Left hindlimb (tissue), 1 donor: ENCODE data around the gene PREX1.
A peak's percentile ranks its signal among the peaks of the same experiment; 100 is the strongest.

Experiments
- DNase-seq: peaks from one replicate; pipeline ENCODE4 v3.0.0-alpha.2; 2018

Gene PREX1

DNA sequence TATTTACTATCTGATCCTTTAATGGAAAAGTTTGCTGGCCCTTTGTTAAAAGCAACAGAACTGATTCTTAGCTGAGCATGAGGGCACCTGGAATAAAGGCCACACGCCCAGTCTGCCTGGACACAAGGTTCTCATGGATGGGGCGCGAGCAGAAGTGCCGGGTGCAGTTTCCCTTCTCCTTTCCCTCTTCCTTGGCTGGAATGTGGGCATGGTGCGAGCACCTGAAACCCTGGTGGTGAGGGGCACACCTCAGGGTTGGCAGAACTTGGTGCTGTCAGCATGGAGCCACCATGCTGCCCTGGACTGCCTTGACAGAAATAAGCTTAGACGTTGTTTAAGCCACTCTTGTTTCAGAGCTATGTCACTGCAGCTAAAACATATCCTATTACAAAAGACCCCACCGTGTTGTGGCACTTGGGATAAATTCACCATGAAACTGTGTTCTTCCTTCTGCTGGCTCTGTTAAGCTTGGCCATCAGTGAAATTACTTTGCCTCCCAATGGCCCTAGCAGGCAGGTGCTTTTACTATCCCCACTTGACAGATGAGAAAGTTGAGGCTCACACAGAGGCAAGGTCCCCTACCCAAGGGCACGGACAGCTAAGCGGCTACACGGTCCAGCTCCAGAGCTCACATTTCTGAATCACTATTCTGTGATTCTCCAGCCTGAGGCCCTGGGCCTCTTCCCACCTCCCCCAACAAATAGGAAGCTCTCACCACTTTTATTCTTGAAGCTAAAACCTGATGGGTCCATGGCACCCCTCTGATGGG is 115.9 kb downstream of the PREX1 start:
- DNase-seq, result peak; percentile 8

DNA sequence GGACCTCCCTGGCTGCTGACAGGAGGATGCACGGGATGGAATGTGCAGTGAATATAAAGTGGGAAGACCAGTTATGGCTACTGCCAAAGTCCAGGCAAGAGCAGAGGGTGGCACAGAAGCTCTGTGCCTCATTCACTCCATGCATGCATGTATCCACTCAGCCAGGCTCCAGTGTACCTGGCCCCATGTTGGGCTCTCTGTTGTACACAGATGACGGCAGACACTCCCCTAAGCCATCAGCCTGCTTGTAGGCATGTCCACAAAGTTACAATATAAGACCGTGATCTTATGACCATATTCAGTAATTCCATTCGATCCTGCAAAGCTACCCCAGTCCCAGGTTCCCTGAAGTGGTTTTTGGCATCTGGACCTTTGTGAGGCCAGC is 116.8 kb downstream of the PREX1 start:
- DNase-seq, result peak; percentile 3

DNA sequence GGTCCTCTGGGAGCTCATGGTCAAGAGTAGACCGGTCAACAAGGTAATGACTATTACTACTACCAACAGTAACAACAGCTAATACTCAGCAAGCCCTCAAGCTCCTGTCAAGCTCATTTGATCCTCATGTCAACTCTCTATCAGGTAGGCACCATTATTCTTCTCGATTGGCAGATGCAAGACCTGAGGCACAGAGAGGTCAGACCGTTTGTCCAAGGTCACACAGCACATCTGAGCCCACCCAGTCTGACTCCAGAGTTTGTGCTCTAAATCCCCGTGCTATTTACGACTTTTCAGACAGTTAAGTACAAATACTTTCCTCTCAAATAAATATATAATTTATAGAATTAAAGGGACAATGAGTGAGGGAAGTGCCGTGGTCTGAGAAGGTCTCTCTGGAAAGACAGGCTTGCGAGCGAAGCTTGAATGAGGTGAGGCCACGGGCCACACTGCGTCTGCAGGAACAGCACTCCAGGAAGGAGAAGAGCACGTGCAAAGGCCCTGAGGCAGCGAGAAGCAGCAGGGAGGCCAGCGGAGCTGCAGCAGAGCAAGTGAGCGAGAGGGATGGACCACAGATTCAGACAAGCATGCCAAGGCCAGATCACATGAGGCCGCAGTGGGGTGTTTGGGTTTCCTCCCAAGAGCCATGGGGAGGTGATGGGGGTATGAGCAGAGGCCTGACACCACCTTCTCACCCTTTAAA is 117.3 kb downstream of the PREX1 start:
- DNase-seq, result peak; percentile 4

DNA sequence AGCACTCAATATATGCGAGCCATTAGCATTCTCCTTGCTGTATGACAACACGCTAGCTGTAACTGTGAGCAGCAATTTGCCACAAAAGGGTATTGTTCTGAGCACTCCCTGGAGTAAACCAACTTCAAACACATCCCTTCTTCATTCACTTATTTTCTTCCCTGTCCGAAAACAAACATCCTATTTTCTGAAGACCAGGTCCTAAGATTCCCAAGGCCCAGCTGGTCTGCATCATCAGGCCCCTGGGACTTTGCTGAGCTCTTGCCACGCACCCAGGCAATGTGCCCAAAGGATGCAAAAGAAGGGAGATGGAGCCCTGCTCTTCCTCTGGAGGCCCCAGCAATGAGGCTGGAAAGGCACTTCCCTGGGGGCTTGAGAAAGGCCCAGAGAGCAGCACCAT is 118.1 kb downstream of the PREX1 start:
- DNase-seq, result peak; percentile 13

DNA sequence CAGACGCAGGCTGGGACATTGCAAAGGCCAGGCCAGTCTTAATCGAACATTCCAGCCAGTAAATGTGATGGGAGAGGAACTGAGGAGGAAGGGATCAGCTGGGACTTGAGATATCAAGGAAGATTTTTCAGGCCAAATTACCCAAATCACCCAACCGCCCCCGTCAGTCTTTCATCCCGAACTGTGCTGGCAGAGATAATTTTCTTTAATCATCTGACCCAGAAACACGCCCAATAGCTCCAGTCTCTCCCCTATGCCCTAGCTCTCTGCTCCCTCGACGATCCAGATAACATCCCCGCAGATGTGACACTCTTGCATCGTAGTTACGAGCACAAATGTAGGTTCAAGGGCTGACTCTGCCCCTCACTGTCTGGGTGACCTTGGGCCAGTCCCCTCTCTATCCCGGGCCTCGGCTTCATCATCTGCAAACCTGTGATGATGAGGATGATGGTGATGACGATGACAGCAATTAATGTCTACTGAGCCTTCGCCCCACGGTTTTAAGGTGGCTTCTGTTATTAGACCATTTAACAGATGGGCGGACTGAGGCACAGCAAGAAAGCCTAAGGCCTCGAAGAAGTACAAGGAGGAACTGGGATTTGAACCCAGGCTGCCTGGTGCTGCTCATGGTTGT is 118.6 kb downstream of the PREX1 start:
- DNase-seq, result peak; percentile 10

DNA sequence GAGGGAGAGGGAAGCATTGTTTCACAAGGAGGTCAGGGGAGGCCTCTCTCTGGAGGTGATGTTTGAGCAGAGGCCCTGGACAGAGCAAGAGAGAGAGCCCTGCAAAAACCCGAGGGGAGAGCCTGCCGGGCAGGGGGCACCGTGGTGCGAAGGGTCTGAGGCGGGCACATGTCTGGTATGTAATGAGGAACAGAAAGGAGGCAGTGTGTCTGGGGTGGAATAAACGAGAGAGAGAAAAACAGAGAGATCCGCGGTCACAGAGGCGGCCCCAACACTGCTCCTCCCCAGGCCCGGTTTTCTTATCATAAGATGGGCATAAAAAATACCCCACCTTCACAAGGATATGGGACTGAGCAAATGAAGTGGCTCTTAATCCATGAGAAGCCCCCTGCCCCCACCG is 119.2 kb downstream of the PREX1 start:
- peak; percentile 20 for DNase-seq

DNA sequence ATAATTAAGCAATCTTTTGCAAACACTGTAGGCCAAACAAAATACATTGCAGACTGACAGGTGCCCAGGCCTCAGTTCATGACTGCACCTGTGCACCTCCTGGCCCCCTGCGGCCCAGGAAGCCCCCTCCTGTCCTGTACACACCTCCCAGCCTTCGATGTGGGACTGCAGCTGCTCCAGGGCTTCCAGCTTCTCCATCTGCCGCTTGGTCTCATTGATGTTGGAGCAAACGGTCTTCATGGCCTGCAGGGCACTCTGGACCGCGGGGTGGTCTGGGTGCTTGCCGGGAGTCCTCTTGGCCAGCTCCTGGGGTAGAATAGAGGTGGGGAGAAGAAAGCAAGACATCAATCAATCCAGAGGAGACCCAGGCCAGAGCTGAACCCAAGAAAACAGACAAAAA is 119.7 kb downstream of the PREX1 start:
- DNase-seq, result peak; percentile 15

DNA sequence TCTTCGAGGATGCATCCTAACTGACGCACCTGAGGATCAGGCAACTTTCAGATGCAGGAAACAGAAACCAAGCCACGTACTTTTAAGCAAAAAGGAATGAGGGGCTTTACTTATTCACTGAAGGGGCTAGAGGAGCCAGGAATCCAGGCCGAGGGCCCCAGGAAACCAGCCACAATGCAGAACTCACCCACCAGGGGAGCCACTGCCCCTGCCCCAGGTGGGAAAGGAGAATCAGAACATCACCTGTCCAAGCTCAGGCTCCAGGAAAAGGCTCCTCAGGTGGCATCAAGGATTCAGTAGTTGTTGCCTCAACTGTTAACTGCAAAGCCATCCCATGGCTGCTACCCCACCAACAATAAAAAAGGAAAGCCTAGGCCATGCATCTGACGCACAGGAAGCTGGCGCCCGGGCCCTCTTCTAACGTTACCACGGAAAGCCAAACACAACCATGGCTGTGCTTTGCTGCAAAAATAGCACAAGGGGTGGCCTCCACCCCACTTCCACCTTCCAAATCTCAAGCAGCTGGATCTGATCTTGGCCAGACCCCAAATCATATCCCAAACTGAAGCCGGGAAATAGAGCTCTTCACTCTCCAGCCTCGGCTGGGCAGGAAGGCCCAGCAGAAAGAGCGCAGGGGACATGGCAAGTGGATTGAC is 121.0 kb downstream of the PREX1 start:
- DNase-seq, result peak; percentile 65

DNA sequence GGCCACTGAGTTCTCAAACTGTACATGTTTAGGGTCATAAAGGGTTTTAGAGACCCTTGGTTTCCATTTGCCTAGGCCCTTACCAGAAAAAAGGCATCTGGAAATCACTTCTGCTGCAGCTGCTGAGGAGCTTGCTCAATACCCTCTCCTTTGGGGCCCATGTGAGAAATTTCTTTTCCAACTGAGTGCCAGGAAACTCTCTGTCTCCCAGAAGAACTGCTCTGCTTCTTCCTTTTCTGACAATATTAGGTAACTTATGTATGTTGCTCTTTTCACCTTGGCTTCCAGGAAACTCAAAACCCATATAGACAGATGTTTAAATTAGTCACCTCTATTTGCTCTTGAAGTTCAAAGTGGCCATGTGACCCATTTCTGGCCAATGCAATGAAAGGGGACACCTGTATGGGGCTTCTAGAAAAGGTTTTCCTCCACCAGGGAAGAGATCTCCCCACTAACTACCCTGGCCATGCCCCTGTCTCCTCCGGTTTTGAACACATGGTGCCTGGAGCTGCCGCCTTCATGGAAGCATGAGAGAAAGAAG is 121.6 kb downstream of the PREX1 start:
- DNase-seq, result peak; percentile 38

DNA sequence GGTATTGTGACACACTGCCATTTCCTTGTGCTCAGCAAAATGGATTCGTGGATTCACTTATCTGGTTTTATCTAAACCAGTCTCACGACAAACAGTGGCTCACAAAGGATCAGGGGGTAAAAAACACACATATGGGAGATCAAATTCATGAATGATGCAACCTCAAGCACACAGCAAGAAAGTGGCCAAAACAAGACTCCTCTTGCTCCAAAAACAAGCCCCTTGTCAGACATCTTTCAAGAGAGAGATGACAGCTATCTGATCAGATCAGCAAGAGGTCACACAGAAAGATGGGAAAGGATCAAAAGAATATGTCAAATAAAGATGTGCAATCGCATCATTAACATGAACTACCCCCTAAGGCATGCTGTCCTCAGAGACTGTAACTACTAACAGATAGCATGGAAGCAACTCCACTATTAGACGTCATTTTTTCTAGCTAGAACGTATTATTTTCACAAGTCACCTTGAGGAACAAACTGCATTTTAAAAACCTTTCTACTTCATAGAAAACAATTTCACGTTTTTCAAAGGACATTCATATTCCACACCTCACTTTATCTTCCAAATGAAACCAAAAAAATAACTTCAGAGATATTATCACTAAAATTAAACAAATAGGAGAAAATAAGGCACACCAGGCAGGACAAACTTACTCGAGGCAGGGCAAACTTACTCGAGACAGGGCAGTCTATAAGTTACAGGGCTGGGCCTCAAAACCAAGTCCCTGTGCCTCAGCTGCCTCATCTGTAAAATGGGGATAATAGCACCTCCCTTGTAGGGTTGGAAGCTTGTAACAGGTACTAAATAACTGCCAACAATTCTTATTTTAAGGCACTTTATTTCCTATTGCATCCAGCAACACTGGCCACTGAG is 122.3 kb downstream of the PREX1 start:
- no peak for DNase-seq

DNA sequence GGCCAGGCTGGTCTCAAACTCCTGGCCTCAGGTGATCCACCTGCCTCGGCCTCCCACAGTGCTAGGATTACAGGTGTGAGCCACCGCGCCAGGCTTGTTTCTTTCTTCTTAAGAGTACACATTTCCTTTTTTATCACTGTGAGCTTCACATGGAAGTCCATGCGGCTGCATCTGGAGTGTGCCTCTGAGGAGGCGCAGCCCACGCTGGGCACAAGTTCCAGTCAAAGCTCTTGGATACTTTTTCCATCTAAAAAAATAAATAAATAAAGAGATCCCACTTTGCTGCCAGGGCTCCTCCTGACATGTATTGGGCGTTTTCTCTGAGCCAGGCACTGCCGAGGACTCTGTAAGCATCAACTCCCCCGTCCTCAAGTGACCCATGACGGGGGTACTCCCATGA is 123.0 kb downstream of the PREX1 start:
- peak; percentile 13 for DNase-seq

DNA sequence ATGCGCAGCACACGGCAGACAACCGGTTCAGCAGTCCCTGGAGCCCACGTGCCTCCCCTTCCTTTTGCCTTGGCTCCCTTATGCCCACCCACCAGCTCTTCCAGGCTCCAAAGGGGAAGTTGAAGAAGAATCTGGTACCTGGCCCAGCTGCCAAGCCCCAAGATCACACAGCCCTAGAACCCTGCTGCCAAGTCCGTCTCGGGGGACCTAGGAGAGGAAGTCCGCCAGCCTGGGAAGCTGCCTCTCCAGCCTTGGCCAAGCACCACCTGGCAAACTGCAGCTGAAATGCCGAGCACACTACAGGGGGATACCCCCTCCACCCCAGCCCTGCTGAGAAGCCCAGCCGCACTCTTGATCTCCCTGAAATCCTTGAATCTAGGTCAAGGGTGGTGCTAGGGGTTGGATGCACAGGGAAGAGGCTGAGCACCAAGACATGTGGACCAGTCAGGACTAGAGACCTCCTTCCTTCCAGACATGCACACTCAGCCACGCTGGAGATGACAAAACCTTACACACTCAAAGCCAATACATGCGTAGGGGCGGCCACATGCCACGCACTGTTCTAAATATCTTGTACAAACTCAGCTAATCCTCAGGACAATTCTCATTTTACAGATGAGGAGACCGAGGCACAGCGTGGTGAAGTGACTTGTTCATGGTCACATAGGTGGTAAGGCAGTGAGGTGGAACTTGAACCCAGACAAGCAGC is 124.1 kb downstream of the PREX1 start:
- DNase-seq, result no peak

DNA sequence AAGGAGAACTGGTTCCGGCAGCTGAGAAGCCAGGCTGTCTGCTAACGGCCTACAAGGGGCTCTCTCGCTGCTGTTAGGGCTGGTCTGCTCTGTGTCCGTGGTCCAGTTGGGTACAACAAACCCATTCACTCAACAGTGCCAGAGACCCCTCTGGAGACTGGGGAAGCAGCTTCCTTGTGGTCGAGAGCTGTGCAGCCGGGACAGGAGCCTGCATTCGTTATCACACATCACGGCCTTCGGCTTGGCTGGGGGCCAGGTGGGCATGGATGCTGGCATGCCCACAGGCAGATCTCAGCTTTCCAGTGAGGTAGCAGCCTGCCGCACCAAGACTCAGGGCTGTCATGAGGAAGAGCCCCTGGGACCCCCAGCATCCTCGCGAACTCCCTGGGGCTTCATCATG is 124.7 kb downstream of the PREX1 start:
- no peak for DNase-seq

DNA sequence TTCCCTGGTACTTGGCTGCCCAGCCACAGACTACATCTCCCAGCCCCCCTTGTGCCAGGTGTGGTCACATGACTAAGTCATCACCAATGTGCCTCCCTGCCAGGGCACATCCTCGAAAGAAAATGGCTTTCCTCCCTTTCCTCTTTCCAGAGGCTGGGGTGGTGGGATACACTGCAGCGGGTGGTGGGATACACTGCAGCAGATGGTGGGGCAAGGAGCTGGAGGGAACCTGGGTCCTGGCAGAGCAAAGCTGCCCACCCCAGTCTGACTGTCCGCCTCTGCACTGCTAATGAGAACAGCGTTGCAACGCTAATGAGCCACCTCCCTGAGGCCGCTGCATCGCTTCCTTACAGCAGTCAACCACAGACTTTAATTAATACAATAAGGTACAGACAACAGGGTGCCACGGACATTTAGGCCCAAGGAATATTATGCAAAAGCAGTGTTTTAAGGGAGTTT is 125.3 kb downstream of the PREX1 start:
- DNase-seq, result no peak

DNA sequence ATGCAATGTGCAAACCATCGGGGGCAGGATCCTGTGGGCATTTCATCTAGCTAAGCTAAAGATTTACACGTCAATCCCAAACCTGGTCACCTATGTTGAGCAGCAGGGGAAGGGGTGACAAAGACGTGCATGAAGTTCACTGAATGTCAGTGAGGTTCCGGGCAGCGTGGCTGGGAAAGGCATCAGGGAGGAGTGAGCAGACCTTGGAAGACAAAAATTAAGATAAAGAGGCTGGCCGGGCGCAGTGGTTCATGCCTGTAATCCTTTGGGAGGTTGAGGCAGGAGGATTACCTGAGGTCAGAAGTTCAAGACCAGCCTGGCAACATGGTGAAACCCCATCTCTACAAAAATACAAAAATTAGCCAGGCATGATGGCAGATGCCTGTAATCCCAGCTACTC is 126.1 kb downstream of the PREX1 start:
- DNase-seq, result no peak

DNA sequence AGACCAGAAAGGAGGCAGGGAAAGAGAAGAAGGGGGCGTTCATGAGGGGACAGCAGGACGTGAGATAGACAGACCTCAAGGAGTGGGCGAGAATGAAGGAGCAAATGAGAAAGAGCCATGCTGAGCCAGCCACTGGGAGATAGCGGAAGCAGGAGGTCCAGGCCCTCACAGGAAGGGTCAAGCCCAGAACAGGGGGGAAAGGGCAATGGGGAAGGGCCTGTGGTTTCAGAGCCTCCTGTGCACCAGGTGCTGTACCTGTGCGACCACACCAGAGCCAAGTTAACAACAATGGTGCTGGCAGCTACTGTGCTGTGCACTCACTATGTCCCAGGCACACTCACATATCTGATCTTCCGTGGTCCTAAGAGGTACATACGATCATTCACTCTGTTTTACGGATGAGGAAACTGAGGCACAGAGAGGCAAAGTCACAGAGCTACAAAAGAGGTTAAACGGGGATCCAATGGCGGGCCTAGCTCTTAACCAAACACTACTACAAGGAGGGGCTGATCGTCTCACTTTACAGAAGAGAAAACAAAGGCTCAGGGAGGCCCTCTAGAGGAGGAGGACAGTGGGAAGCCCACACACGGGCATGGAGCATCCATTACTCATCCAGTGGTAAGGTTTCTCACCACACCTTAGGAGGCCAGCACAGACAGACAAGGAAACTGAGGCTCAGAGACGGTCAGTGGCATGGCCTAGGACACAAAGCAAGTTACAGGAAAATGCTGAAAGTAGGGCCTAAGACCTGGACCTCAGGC is 129.1 kb downstream of the PREX1 start:
- DNase-seq, result no peak

DNA sequence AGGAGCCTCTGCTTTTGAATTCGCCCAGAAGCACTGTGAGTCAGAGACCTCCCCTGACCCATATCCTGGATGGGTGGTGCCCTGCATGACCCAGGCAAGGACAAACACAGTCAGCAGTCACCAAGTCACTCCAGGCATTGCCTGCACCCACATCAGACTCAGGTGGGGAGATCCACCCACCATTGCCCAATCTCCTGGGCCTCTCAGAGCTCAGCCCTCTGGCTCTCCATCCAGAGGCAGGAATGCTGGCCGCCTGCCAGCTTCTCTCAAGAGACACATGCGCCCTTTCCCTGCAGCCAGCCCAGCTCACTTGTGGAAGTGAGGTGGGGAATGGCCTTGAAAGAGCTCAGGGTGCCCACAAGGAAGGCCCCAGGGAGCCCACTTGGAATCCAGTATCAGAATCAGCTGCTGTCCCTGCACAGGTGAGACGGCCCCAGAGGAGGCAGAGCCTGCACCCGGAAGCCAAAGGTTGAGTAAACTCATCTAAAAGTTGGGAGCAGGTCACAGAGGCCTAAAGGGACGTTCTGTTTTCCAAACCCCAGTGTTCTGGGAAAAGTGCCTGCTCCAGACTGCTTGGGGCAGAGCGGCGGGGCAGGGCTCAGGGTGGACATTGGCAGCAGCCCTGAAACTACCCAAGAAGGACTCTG is 129.8 kb downstream of the PREX1 start:
- DNase-seq, result peak; percentile 50

DNA sequence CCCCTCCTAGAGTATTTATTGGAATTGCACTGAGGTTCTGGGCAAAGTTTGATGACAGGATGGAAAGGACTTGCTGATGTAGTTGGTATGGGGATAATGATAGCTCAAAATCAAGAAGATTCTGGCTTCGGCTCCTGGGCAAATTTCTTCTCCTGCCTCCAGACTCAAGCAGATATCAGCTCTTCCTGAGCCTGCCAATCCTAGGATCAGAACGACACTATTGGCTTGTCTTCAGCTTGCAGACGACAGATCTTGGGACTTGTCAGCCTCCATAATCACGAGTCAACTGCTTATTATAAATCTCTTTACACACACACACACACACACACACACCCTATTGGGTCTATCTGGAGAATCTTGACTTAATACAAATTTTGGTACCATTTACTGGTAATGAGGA is 131.1 kb downstream of the PREX1 start:
- DNase-seq, result no peak

DNA sequence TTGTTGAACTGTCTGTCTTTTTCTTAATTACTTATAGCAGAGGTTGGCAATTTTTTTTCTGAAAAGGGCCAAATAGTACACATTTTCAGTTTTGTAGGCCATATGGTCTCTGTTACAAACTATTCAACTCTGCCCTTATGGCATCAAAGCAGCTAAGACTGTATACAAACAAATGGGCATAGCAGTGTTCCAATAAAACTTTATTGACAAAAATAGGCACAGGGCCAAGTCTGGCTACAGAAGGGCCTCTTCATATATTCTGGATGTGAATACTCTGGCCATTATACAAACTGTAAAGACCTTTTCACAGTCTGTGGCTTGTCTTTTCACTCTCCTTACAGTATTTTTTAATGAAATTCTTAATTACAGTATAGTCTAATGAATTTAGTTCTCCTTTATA is 132.1 kb downstream of the PREX1 start:
- no peak for DNase-seq

DNA sequence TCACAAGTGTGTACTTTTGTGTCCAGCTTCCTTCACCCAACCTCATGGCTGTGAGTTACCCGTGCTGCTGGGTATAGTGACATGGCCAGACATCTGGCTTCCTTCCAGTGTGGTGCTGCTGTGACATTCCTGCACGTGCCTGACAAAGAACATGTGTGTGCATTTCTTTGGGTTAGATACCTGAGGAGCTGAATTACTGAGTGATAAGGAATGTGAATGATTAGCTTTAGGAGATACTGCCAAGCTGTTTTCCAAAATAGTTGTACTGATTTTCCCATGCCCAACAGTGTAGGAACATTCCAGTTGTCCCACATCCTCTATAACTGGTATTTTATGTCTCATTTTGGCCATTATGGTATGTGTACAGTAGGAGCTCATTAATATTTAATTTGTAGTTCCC is 132.5 kb downstream of the PREX1 start:
- DNase-seq, result no peak
